ENCODE data around the gene HACD2. TPM values are rescaled to one million over a fixed set of nuclear protein-coding genes. Genes with fewer than 3 reads are reported as not detected.

The HACD2 gene
- total and polyA plus RNA-seq, 10 of the 15 experiments (the other 5 are each of a cell fraction or from before 2014, with no cell fraction given): 9.1 to 30.0 (median 18.8) TPM

GRCh38 chr3:123449997-123450604, 134.8 kb downstream of the HACD2 start (continued):
- no peak for TF ChIP-seq ZBED1 (IDR thresholded peaks at IDR 0.05; ENCODE audit: borderline replicate concordance)
- TF ChIP-seq SRF (IDR thresholded peaks at IDR 0.05; ENCODE audit: low read depth in 2 of 2, low read length in 2 of 2): no peak
- TF ChIP-seq BCLAF1 (IDR thresholded peaks at IDR 0.05): no peak
- TF ChIP-seq CTCF (IDR thresholded peaks at IDR 0.05 in 2 of 3, conservative IDR thresholded peaks at IDR 0.05 in 1 of 3; ENCODE audit: control insufficient read depth in 2 of 3, extremely low read depth in 1 of 3, insufficient read depth in 1 of 3, low read depth in 3 of 3, low read length in 3 of 3): no peak
- no peak for TF ChIP-seq CHD1 (IDR thresholded peaks at IDR 0.05; ENCODE audit: low read depth, low read length)
